ENCODE data around the gene ICAM4. TPM values are rescaled to one million over a fixed set of nuclear protein-coding genes. Genes with fewer than 3 reads are reported as not detected.

Gene ICAM4
- total RNA-seq, 1 donor, result 0.27 TPM

DNA sequence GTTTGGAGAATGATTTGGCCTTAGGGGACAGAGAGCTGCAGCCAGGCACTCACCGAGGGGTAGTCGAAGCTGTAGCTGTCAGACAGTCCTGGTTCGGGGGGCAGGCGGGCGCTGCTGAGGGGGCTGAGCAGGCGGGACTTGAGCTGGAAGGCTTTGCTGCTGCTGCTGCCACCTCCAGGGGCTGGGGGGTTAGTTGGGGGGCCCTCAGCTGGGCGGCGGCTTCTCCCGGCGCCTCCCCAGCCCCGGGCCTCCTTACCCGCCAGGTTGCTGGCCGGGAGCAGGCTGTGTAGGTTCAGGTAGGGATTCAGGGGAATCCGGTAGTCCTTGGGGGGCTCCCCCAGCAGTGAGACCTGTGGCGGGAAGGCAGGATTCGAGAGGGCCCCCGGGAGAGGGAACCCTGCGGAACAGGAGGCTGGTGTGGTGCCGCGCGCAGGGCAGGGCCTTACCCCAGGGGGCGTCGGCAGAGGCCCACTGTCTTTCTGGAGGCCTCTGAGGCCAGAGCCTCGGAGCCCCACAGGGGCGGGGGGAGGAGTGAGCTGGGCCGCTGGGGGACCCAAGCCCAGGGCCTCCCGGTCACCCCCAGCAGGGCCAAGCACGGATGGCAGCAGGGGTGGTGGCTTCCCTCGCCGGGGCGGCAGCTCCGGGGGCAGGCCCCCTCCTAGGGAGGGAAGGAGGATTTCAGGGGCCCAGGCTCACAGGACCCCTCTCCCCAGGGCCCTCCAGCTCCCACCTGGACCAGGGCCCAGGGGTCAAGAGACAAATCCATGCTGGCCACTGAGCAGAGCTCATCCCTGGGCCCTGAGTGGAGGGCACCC, 34.1 kb downstream of the ICAM4 start:
- TF ChIP-seq, protein P1, sequence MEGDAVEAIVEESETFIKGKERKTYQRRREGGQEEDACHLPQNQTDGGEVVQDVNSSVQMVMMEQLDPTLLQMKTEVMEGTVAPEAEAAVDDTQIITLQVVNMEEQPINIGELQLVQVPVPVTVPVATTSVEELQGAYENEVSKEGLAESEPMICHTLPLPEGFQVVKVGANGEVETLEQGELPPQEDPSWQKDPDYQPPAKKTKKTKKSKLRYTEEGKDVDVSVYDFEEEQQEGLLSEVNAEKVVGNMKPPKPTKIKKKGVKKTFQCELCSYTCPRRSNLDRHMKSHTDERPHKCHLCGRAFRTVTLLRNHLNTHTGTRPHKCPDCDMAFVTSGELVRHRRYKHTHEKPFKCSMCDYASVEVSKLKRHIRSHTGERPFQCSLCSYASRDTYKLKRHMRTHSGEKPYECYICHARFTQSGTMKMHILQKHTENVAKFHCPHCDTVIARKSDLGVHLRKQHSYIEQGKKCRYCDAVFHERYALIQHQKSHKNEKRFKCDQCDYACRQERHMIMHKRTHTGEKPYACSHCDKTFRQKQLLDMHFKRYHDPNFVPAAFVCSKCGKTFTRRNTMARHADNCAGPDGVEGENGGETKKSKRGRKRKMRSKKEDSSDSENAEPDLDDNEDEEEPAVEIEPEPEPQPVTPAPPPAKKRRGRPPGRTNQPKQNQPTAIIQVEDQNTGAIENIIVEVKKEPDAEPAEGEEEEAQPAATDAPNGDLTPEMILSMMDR (IDR thresholded peaks at IDR 0.05; ENCODE audit: insufficient read depth, low read length), result no peak
- no peak overlapping the region for H3K4me3 ChIP-seq (ENCODE audit: low read depth, low read length)
- DNase-seq (ENCODE audit: low read depth), result no peak

DNA sequence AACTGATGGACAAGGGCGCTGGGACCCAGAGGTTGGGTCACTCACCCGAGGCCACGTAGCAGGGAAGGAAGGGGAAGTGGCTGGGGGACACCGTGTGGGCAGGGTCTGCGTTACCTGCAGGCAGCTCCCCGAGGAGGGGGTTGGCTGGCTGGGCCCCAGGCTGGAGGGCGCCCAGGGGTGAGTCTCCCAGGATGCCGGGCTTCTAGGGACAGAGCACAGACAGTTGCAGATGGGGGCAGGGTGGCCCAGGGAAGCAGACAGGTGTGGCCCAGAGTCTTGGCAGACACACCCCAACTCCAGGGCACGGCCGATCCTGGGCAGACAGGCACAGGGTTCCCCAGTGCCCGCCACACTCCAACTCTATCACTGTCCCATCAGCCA, 34.7 kb downstream of the ICAM4 start:
- no peak for DNase-seq (ENCODE audit: low read depth)
- no peak overlapping the region for H3K4me3 ChIP-seq (ENCODE audit: low read depth, low read length)
- TF ChIP-seq, protein P1 (IDR thresholded peaks at IDR 0.05; ENCODE audit: insufficient read depth, low read length), result no peak

DNA sequence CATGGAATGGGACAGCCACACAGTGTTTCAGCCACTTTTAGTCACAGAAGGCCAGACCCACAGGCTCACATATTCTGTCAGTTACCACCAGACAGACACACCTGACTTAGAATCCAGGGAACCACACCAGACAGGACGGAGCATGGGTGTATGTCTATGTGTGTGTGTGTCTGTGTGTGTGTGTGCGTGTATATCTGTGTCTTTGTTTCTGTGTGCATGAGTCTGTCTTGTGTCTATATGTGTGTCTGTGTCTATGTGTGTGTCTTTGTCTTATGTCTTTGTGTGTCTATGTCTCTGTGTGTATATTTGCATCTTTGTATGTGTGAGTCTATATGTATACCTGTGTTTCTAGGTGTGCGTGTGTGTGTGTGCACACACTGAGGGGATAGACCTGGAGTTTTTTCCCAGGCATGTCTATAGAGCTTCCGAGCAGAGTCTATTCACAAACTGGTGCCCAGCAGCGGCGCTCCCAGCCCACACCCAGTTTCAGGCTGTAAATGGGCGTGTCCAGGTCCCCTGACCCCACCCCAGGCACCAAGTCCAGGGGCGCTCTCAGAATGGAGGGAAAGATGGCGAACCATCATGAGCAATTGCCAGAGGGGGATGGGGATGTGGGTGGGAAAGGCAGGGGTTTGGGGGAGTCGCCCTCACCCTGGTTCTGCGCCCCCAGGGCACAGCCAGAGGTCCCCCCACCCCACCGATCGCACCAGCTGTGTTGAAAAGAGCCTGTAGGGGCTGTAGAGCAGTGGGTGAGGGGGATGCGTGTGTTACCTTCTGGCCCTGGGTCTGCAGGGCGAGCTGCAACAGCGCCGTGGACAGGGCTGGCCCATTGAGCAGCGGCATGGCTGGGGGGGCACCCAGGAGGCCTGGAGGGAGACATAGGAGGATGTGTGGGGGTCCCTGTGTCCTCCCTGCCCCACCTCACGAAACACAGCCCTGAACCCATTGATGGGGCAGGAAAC, 35.4 kb downstream of the ICAM4 start:
- TF ChIP-seq, protein P1 (IDR thresholded peaks at IDR 0.05; ENCODE audit: insufficient read depth, low read length), result no peak
- H3K4me3 ChIP-seq (ENCODE audit: low read depth, low read length), result no peak overlapping the region
- DNase-seq (ENCODE audit: low read depth), result no peak

DNA sequence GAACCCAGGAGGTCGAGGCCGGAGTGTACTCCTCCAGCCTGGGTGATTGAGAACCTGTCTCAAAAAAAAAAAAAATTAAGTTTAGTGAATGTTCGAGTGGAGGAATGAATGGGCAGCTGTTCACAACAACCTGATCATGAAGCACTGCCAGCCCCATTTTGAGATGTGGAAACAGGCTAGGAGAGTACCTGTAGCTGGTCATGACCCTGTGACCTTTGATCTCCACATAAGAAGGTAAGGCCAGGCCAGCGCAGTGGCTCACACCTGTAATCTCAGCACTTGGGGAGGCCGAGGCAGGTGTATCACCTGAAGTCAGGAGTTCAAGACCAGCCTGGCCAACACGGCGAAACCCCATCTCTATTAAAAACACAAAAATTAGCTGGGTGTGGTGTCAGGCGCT, 39.0 kb downstream of the ICAM4 start:
- TF ChIP-seq, protein P1 (IDR thresholded peaks at IDR 0.05; ENCODE audit: insufficient read depth, low read length), result no peak

DNA sequence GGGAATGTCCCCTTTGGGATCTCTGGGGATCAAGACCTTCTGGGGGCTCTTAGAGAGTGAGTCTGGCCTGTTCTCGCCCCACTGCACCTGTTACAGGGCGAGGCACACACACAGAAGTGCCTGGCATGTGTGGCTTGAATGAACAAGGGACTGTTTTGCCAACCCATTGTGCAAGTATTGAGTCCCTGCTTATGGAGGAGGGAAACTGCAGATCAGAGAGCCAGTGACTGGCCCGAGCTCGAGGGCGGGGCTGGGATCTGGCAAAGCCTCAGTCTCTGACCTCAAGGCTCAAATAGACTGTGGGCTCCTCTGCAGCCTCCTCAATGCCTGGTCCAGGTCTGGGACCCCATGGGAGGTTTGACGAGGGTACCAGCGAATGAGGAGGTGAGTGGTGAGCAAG, 41.0 kb downstream of the ICAM4 start:
- DNase-seq (ENCODE audit: low read depth), result no peak
- no peak overlapping the region for H3K4me3 ChIP-seq (ENCODE audit: low read depth, low read length)
- TF ChIP-seq, protein P1 (IDR thresholded peaks at IDR 0.05; ENCODE audit: insufficient read depth, low read length), result no peak

More for the DNA sequence above, 39.0 kb downstream of the ICAM4 start:
- H3K4me3 ChIP-seq (ENCODE audit: low read depth, low read length), result no peak overlapping the region
- no peak for DNase-seq (ENCODE audit: low read depth)

DNA sequence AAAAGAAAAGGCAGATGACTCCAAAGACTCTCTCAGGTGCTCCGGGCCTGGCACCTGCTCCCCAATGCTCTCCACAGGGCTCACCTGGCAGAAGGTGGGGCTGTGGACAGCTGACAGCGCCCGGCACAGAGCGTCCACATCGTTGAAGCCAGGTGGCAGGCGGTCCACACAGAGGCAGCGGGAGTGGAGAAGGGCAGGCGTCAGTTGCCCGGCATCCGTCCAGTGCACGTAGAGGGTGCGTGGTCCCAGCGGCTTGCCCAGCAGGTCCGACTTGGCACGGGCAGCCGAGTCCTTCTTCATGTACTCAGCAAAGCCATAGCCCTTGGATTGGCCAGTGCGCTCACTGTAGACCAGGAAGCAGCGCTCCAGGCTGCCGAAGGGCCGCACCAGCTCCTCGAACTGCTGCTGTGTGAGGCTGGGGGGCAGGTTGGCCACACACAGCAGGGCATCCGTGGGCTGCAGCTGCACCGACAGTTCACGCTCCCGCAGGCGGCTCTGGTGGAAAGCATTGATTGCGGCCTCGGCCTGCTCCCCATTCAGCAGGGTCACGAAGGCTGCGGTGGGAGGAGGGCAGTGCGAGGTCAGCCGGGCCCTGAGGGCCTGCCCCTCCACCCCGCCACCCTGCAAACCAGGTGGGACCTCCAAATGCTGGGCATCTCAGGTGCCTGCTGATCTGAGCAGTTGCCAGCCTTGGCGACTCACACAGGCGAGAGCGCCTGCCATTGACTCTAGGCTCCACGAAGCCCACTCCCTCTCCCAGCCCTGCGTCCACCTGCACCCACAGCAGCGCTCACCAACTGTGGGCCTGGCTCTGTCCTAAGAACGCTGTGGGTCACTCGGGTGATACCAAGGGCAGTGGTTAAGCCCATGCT, 42.0 kb downstream of the ICAM4 start:
- H3K4me3 ChIP-seq (ENCODE audit: low read depth, low read length), result no peak overlapping the region
- TF ChIP-seq, protein P1 (IDR thresholded peaks at IDR 0.05; ENCODE audit: insufficient read depth, low read length), result no peak
- no peak for DNase-seq (ENCODE audit: low read depth)

All from fibroblast of the aortic adventitia (primary cell).